HG03460 (cell line): Measurements from ENCODE around the gene SOX5.
"Not testable (repeated sequence)": the region's sequence is repeated elsewhere in the genome, so short reads cannot be mapped to it uniquely, and the experiment has no call there.

Experiments
- ATAC-seq: cut with Tn5 transposase; IDR thresholded peaks from one replicate; pipeline ENCODE4 v1.9.1; 2021; ENCODE audit not compliant: unreplicated experiment

SOX5 gene

DNA sequence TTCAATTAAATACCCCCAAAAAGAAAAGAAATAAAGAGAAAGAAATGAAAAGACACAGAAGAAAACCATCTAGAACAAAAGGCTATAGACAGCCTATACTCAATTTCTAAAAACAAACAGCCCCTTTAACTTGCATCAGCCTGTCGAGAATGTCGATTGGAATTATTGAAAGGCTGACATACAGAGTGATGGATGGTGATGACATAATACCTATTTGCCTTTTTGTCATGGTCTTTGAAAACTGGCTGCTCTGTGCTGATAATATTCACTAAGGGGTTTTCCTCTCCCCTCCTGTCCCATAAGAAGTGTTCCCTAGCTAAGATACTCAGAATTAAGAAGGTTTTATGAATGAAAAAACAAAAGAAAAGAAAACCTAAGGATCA lies 393.7 kb downstream of the SOX5 start:
- no peak for ATAC-seq

DNA sequence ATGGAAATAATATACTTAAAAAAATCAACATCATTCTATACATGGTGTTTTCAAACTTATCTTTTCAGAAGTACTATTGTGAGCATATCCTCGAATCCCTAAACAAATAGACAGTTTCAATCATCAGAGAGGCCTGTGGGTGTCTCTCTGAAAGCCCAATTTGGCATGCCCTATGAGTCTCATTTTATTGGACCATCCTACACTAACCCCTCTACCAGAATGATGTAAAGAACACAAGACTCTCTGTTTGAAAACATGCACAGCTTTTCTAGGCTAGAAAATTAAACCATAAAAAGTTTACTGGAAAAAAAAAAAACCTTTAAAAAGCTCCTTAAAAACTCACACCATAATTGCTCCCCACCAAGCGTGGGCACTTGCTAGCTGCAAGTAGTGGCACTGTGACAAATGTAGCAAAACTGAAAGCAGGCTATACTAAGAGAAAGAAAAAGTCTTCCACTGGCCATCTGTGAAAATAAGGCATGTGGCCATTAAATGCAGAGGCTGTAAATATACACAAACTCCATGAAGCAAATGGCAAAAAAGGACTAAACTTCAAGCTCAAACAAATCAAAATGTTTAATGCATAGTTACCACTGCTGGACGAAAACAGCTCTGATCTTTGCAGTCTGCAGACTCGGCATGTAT lies 394.2 kb downstream of the SOX5 start:
- ATAC-seq = no peak

GRCh38 chr12:23552417-23552816 lies 397.1 kb downstream of the SOX5 start:
- no peak for ATAC-seq

DNA sequence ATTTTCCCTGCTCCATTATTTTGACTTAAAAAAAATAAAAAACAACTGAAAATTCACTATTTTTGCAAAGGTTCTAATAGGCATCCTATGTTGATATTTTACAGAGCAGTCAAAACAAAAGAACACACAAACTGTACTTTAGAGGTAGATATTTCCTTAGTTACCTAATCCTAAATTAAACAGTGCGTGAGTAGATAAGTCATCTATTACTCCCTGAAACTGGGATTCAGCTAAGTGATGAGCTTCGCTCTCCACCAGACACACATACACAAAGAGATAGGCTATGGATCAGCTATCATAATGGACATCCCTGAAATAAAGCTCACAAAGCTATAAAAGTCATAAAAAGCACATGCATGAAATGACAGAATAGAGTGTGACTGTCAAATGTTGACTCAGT lies 398.7 kb downstream of the SOX5 start:
- no peak for ATAC-seq

DNA sequence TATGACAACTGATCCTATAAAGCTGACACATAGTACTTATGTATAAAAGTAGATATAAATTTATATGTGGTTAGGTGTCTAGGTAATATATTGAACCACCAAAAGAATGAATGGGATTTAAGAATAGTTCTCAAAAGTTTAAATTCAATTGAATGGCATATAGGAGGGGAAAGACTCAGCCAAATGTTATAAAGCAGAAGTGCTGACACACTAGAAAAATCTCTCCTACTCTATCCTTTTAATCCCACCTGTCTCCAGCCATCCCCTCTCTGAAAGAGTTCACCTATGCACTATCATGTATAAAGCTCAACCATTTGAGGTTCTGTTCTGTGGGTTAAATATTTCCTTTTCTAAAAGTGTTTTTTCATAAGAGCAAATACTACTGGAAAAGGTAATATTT lies 400.7 kb downstream of the SOX5 start:
- no peak for ATAC-seq

DNA sequence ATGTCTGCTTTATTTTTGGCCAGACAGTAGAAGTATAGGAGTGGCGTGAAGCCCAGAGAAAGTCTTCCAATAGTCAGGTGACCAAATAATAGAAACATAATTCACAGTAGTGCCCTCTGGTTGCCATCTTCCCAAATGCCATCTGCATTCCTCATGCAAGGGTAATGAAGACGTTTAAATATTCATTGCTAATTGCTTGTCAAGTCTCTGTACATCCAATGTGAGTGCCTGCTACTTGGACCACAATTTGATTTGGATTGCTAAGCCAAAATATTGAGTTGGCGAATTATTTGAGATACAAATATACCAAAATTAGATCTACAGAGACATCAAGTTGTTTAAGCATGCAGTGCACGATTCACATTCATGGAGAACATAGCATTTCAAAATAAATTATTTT lies 402.7 kb downstream of the SOX5 start:
- ATAC-seq = no peak

- no peak for ATAC-seq
Observed at GRCh38 chr12:23543767-23544166, 405.7 kb downstream of the SOX5 start.

DNA sequence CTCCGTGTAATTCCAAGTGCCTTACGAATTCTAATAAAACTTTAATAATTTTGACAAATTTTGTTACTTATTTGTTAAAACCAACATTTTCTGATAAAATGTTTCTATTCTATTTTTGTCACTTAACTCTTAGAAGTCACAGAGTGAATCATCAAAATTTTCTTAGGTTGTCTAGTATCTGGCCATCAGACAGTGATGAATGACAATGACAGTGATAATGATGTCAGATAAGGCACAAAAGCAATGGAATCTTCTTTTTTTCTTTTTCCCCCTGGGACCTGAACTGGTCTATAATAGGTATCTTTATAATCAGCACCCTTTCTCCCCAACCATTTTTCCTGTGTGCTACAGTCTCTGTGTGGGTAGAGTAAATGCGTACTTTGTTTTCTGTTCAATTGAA lies 407.3 kb downstream of the SOX5 start:
- ATAC-seq = no peak

GRCh38 chr12:23540572-23540971 lies 408.9 kb downstream of the SOX5 start:
- ATAC-seq = no peak

DNA sequence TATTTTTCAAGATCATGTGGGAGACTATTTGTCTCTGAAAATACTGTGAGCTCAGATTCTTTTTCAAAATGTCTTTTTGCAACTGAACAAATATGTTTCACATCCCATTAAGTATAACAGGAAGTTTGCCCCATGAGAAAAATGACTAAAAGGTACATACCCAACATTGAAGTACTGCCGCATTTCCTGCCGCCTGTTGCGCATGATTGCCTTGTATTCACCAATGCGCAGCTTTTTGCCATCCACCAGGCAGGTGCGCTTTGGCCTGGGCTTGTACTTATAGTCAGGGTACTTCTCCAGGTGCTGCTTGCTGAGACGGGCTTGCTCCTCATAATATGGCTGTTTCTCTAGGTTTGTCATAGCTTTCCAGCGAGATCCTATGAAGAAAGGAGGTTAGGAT lies 413.2 kb downstream of the SOX5 start:
- ATAC-seq = no peak

GRCh38 chr12:23535441-23535840 lies 414.0 kb downstream of the SOX5 start:
- no peak for ATAC-seq

GRCh38 chr12:23534196-23534595 lies 415.3 kb downstream of the SOX5 start:
- no peak for ATAC-seq

DNA sequence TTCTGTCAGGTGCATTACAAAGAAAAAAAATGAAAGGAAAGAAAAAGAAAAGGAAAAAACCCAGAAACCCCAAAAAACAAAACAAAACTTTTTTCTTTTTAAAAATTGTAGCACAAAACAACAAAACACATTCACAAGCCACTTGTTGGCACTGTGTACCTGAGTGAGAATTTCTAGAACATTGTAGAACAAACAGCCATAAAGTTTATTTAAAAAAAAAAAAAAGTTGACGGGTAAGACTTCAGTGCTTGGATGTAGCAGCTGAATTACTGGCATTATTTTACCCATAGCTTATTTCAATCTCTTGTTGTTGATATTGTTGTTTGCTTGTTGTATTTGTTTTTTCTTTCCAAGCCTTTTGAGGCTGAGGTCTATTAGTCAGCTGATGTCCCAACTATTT lies 415.8 kb downstream of the SOX5 start:
- ATAC-seq = no peak

DNA sequence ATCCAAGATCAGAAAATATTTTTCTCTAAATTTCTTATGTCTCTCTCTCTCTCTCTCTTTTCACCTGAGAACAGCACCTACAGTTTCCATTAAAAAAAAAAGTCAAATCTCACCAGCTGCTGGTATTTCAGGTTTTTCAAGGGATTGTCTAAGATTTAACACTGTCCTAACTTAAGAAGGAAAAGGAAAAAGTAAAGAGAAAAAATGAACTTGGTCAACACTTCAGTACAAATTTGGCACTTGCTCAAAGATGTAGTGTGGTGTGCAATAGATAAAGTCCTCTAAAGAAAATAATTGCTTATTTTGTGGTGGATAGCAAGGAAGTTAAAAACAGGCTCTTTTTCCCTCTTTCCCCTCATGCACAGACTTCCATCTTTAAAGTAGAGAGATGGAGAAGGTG lies 416.2 kb downstream of the SOX5 start:
- no peak for ATAC-seq

DNA sequence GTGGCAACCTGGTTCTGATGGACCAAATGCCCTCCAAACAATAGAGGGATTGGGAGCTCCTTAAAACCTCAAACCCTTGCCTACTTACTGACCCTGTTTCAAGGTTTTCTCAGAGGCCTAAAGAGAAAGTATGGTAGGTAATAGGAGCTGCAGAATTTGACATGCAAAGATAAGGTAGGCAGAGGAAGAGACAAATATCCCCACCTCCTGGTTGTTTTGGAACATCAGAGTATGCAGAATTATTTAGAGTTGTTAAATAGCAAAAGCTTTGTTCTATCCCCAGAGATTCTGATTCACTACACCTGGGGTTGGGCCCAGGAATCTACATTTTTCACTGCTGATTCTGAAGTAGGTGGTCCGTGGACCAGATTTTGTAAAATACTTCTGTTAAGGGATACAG lies 421.2 kb downstream of the SOX5 start:
- ATAC-seq = no peak

DNA sequence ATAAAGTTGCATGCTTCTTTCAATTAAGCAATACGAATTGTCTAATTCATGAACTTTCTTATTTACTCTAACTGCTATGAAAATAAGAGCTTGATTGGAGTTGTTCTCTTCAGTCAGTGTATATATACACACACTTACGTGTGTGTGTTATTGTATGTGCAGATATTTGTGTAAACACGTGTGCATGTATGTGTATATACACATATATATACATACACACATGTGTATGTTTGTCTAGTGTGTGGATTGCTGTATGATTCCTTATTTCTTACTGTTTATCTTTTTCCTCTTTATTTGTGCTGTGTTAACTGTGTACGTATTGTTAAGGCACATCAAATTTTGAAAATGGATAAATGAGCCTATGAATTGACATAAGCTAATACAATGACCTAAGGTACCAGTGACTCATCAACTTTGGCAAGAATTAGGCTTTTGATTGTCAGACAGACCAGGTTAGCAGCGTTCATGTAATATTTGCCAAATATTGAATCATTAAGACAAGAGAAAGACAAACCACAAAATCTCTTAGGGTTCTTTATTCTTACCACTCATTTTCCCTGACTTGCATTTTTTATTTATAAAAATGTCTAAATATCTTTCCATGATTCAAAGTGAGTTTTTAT lies 423.9 kb downstream of the SOX5 start:
- ATAC-seq = no peak

DNA sequence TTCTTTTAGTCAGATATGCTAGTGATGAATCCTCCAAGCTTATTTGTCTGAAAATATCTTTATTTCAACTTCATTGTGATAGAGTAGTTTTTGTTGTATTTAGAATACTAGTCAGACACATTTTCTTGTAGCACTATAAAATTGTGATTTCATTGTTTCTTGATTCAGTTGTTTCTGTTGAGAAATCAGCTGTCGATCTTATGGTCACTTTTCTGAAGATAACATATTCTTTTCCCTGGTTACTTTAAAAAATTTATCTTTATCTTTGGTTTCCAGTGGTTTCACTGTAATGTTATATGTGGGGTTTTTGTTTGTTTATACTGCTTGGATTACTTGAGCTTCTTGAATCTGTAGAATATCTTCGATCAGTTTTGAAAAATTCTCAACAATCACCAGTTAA lies 426.1 kb downstream of the SOX5 start:
- no peak for ATAC-seq

- not testable (repeated sequence) for ATAC-seq
Observed at GRCh38 chr12:23519444-23519843, 430.0 kb downstream of the SOX5 start.

DNA sequence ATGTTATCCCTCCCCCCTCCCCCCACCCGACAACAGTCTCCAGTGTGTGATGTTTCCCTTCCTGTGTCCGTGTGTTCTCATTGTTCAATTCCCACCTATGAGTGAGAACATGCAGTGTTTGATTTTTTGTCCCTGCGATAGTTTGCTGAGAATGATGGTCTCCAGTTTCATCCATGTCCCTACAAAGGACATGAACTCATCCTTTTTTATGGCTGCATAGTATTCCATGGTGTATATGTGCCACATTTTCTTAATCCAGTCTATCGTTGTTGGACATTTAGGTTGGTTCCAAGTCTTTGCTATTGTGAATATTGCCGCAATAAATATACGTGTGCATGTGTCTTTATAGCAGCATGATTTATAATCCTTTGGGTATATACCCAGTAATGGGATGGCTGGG lies 433.7 kb downstream of the SOX5 start:
- ATAC-seq = not testable (repeated sequence)

DNA sequence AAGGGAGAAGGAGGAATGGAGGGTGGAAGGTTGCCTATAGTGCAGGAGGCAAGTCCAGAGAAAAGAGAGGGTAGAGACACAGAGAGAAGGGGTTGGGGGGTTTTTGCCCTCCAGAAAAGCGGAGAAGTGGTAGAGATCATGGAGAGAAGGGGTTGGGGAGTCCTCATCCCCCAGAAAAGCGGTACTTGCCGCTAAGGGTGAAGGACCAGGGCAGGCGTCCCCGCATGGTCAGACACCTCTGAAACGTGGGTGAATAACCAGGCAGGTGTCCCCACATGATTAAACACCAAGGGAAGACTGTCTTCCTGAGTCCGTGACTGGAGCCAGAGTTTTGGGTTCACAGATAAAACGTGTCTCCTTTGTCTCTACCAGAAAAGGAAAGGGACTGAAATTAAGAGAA lies 439.0 kb downstream of the SOX5 start:
- no peak for ATAC-seq

GRCh38 chr12:23509832-23510231 lies 439.6 kb downstream of the SOX5 start:
- not testable (repeated sequence) for ATAC-seq

- not testable (repeated sequence) for ATAC-seq
Observed at GRCh38 chr12:23507785-23508184, 441.7 kb downstream of the SOX5 start.

DNA sequence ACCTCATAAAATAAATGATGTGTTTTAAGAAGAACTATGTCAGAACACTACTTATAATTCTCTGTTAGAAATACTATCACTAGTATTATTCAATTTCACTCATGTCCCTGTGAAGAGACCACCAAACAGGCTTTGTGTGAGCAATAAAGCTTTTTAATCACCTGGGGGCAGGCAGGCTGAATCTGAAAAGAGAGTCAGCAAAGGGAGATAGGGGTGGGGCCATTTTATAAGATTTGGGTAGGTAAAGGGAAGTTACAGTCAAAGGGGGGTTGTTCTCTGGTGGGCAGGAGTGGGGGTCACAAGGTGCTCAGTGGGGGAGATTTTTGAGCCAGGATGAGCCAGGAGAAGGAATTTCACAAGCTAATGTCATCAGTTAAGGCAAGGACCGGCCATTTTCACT lies 443.7 kb downstream of the SOX5 start:
- not testable (repeated sequence) for ATAC-seq
